Calu3 (cell line): ENCODE measurements around the gene ADGRV1. TPM values are rescaled to one million over a fixed set of nuclear protein-coding genes. Genes with fewer than 3 reads are reported as not detected.

Experiments
- BruUV-seq: library from RNA; stranded (reverse); fragments of 400-500 nt; replicated peaks from 2 replicates; lab custom pipeline; 2021; lab: Mats Ljungman, UMichigan
- CTCF ChIA-PET: fragments of 300-600 bp; sonication (Branson Sonifier 250); formaldehyde crosslinking; loops from one replicate; lab custom pipeline; 2022; ENCODE audit warnings: antibody characterized with exemption; lab: Charles Lee
- DNase-seq: peaks from one replicate; pipeline ENCODE4 v3.0.0; 2022
- H3K27ac Mint-ChIP-seq: one replicate; pipeline ENCODE4 v1.8.0; 2022; ENCODE audit warnings: mixed read lengths; ENCODE audit not compliant: unreplicated experiment
- H3K27me3 Mint-ChIP-seq: one replicate; pipeline ENCODE4 v1.8.0; 2022; ENCODE audit warnings: mixed read lengths; ENCODE audit not compliant: unreplicated experiment
- H3K36me3 Mint-ChIP-seq: one replicate; pipeline ENCODE4 v1.8.0; 2022; ENCODE audit warnings: mild to moderate bottlenecking, moderate library complexity, mixed read lengths; ENCODE audit not compliant: insufficient read depth, unreplicated experiment
- H3K4me1 Mint-ChIP-seq: one replicate; pipeline ENCODE4 v1.8.0; 2022; ENCODE audit warnings: mild to moderate bottlenecking, low read depth, mixed read lengths; ENCODE audit not compliant: unreplicated experiment
- H3K4me3 Mint-ChIP-seq: one replicate; pipeline ENCODE4 v1.8.0; 2022; ENCODE audit warnings: mild to moderate bottlenecking, low read depth, moderate library complexity, mixed read lengths; ENCODE audit not compliant: unreplicated experiment
- H3K9me3 Mint-ChIP-seq: one replicate; pipeline ENCODE4 v1.8.0; 2022; ENCODE audit warnings: low read depth, mixed read lengths; ENCODE audit not compliant: unreplicated experiment
- CTCF ChIP-seq: fragments of 200-600 bp; IDR thresholded peaks from one replicate; pipeline ENCODE4 v1.8.0; 2022; ENCODE audit warnings: antibody characterized with exemption; ENCODE audit not compliant: unreplicated experiment
- intact Hi-C: fragments of 100-400 bp; cut with micrococcal nuclease; formaldehyde crosslinking; loops from one replicate; pipeline ENCODE4 v1.10.0; 2022; ENCODE audit not compliant: unreplicated experiment
- total RNA-seq: library from RNA; stranded (reverse); gene quantifications from 2 replicates; pipeline ENCODE4 v1.2.3, GENCODE V29; 2022

Gene ADGRV1
- total RNA-seq, 1 experiment from 2014 or later: 1.8 TPM

- DNase-seq: no peak
- Mint-ChIP-seq H3K27me3 (no peaks in the 10 kb centered on the region), H3K4me3 (no peak overlapping the region), H3K4me1 (peaks cover 62% of the 10 kb centered on the region), H3K9me3 (no peaks in the 10 kb centered on the region), H3K36me3 (peaks cover 15% of the 10 kb centered on the region), H3K27ac (no peak overlapping the region)
- CTCF ChIA-PET: interaction anchor here (0.5 to 0.6 kb wide), 2 partner anchors 115 to 221 kb away, joined by 3 to 5 read pairs; no protein-coding TSS in a partner anchor
- no TSS peak for BruUV-seq
- TF ChIP-seq CTCF: no peak
- intact Hi-C loops: loop anchor here (5.0 kb wide), 2 partner anchors 57 to 223 kb away; partner anchors contain the start of gene ARRDC3
Measured at GRCh38 chr5:91159647-91160046, 601.0 kb downstream of the ADGRV1 start.

- Mint-ChIP-seq H3K36me3 (peaks cover 15% of the 10 kb centered on the region), H3K4me1 (peaks cover 53% of the 10 kb centered on the region), H3K27me3 (no peaks in the 10 kb centered on the region), H3K27ac (no peak overlapping the region), H3K4me3 (no peak overlapping the region), H3K9me3 (no peaks in the 10 kb centered on the region)
- CTCF ChIA-PET: interaction anchor here (0.6 kb wide), 1 partner anchor 33 kb away, joined by 3 read pairs; no protein-coding TSS in a partner anchor
- DNase-seq: no peak
- intact Hi-C loops: loop anchor here (5.0 kb wide), 2 partner anchors 58 to 222 kb away; partner anchors contain the start of gene ARRDC3
- no TSS peak for BruUV-seq
- no peak for TF ChIP-seq CTCF
Measured at GRCh38 chr5:91160714-91161285, 602.2 kb downstream of the ADGRV1 start.

- CTCF ChIA-PET: interaction anchor here (0.9 to 1.3 kb wide), 3 partner anchors 20 to 144 kb away, joined by 3 read pairs; no protein-coding TSS in a partner anchor
- H3K9me3 Mint-ChIP-seq: no peaks in the 10 kb centered on the region
Measured at GRCh38 chr5:91162534-91163381, 604.2 kb downstream of the ADGRV1 start.

More at GRCh38 chr5:91162534-91163381, 604.2 kb downstream of the ADGRV1 start:
- Mint-ChIP-seq H3K36me3 (peaks cover 15% of the 10 kb centered on the region), H3K27ac (peak overlapping the region; percentile 53), H3K4me1 (peaks cover 55% of the 10 kb centered on the region), H3K27me3 (no peaks in the 10 kb centered on the region), H3K4me3 (peak overlapping the region; percentile 2)
- TF ChIP-seq CTCF: no peak
- peak; percentile 94 for DNase-seq
- TSS peak; percentile 72 for BruUV-seq
- intact Hi-C loops: loop anchor here (2.0 to 5.0 kb wide), 4 partner anchors 34 to 220 kb away; partner anchors contain the start of gene ARRDC3
